HG03558 (cell line): ENCODE data around the gene RCAN1.
A peak's percentile ranks its signal among the peaks of the same experiment; 100 is the strongest.

Source experiments
- ATAC-seq: cut with Tn5 transposase; IDR thresholded peaks from one replicate; pipeline ENCODE4 v1.9.1; 2021; ENCODE audit warnings: moderate number of reproducible peaks; ENCODE audit not compliant: unreplicated experiment; ENCODE audit errors: extremely low read depth

The RCAN1 gene

GRCh38 chr21:34614628-34615486, at the start of gene RCAN1:
Gene RCAN1, minus strand, starts transcription at chr21:34615113. Its CDS starts 102 bp downstream, at chr21:34615011.
- ATAC-seq = peak; percentile 77

- ATAC-seq = no peak
Observed at GRCh38 chr21:34661848-34662247, 46.9 kb upstream of the RCAN1 start.

GRCh38 chr21:34653522-34653921, 38.6 kb upstream of the RCAN1 start:
- ATAC-seq = no peak

GRCh38 chr21:34651642-34652041, 36.7 kb upstream of the RCAN1 start:
- no peak for ATAC-seq

- ATAC-seq = no peak
Observed at GRCh38 chr21:34650861-34651431, 36.0 kb upstream of the RCAN1 start.

GRCh38 chr21:34649400-34649799, 34.5 kb upstream of the RCAN1 start:
- ATAC-seq = no peak

GRCh38 chr21:34648739-34649297, 33.9 kb upstream of the RCAN1 start:
- no peak for ATAC-seq

GRCh38 chr21:34647555-34647954, 32.6 kb upstream of the RCAN1 start:
- ATAC-seq = no peak

GRCh38 chr21:34644825-34645224, 29.9 kb upstream of the RCAN1 start:
- ATAC-seq = no peak

- ATAC-seq = no peak
Observed at GRCh38 chr21:34642211-34643075, 27.5 kb upstream of the RCAN1 start.

GRCh38 chr21:34640858-34641257, 25.9 kb upstream of the RCAN1 start:
- ATAC-seq = no peak

- ATAC-seq = no peak
Observed at GRCh38 chr21:34639882-34640788, 25.2 kb upstream of the RCAN1 start.

- no peak for ATAC-seq
Observed at GRCh38 chr21:34639250-34639649, 24.3 kb upstream of the RCAN1 start.

- ATAC-seq = no peak
Observed at GRCh38 chr21:34636961-34637360, 22.0 kb upstream of the RCAN1 start.

GRCh38 chr21:34635307-34635706, 20.4 kb upstream of the RCAN1 start:
- ATAC-seq = no peak

GRCh38 chr21:34632498-34632897, 17.6 kb upstream of the RCAN1 start:
- no peak for ATAC-seq

- ATAC-seq = no peak
Observed at GRCh38 chr21:34630536-34631143, 15.7 kb upstream of the RCAN1 start.

GRCh38 chr21:34626131-34626530, 11.2 kb upstream of the RCAN1 start:
- ATAC-seq = no peak

GRCh38 chr21:34625030-34625593, 10.2 kb upstream of the RCAN1 start:
- no peak for ATAC-seq
